GM21515 (cell line): Measurements from ENCODE around the gene CPEB2.

ENCODE experiments used
- ATAC-seq: cut with Tn5 transposase; IDR thresholded peaks from one replicate; pipeline ENCODE4 v1.9.1; 2021; ENCODE audit not compliant: unreplicated experiment

The CPEB2 gene

DNA sequence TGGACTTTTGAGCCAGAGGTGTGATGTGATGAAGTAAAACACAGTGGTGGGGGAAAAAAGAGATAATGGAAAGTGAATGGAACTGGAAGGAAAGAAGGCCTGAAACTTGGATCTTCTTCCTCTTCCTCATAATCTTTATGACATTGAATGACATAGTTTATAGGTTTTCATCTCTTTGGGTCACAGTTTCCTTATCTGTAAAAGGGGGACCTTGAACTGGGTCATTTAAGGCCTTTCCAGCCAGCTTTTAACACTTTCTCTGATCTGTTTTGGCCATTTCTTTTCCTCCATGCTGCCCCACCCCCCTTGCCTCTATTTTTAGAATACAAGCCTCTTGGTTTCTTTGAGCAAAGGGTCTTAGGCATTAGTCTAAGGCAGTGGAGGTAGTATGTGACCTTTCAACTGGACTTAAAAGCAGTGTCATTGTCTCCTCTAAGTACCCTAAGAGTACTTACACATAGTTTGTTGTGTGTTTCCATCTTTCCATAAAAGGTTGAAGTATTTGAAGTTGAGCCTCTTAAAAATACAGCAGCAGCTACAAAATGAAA lies 7.8 kb downstream of the CPEB2 start:
- ATAC-seq = no peak

- ATAC-seq = no peak
Measured at GRCh38 chr4:15011166-15011565, 8.9 kb downstream of the CPEB2 start.

- no peak for ATAC-seq
Measured at GRCh38 chr4:15012017-15012788, 9.9 kb downstream of the CPEB2 start.

- no peak for ATAC-seq
Measured at GRCh38 chr4:15013585-15013984, 11.3 kb downstream of the CPEB2 start.

GRCh38 chr4:15015170-15015569 lies 12.9 kb downstream of the CPEB2 start:
- no peak for ATAC-seq

DNA sequence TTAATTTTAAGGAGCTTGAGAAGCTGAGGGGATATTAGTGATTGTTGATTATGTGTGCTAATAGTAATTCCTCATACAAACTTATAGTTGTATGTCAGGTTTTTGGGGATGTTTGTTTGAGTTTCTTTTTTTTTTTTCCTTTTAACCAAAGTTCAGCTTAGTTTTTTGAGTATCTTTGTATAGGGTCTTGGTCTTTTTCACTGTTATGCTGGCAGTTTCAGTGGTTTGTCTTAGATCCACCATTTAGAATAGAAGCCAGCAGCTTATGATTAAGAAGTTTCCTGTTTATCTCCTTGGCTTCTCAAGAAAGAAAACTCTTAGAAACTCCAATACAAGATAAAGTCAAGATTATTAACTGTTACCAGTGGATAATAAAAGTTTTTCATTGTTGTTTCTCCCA lies 16.1 kb downstream of the CPEB2 start:
- no peak for ATAC-seq

- ATAC-seq = no peak
Measured at GRCh38 chr4:15020502-15021286, 18.4 kb downstream of the CPEB2 start.

DNA sequence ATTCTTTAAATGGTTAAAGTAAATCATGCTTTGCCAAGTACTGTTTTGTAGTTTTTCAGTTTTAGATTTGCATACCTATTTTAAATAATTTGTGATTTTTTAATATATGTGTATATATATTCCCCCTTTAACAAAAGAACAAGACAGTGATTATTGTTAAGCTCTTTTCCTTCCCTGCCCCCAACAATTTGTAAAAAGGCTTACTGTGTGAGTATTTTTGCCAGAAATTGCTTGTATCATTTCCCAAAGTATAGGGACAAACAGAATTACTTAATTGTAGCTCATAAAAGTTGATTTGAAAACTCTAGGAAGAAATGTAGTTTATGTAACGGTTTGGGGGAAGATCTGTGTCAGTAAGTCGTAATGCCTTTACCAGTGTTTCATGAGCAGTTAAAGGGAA lies 19.0 kb downstream of the CPEB2 start:
- no peak for ATAC-seq

DNA sequence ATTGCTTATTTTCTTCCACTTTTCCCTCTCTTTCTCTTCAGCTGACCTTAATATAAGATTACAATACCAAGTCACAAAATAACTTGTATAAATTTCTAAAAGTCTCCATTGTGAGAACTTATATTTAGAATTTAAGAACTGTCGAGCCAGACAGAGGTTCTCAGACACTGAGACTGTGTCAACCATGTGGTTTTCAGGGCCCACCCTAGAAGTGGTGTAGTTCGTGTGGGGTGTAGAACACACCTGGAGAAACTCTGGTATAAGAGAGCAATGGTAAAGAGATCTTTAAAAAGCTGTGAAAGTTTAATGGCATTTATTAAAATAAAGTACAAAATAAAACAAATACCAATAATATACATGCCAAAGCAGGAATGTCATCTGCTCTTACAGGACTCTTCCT lies 19.7 kb downstream of the CPEB2 start:
- no peak for ATAC-seq

DNA sequence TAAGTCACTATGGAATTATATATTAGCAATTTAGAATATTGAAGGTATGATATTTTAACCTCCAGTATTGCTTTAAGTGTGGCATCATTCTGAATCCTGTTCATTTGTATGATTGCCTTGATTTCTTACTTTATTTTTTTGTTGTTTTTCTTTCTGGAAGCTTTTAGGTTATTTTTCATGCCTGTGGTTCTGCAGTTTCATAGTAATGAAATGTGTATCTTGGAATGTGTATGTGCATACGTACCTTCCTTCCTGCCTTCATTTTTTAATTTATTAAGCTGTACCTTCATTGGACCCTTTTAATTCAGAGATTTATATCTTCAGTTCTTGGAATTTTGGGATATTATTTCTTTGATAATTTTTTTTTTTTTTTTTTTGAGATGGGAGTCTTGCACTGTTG lies 22.1 kb downstream of the CPEB2 start:
- ATAC-seq = no peak

DNA sequence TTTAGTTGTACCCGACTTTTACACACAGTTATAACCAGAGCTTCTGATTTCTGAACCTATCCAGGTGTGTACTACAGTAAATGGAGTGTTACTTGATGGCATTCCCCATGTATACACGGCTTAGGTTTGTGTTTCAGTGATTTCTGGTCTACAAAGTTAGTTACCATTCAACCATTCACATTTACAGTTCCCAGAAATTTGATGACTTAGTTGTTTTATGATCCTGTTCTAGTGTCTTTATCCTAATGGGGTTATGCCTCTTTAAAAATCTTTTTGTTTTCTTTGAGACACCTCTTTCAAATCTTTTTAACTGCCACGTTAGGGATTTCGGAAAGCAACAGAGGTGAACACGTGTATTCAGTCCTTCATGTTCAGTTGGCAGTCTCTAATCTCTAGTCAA lies 23.4 kb downstream of the CPEB2 start:
- ATAC-seq = no peak

- ATAC-seq = no peak
Measured at GRCh38 chr4:15027921-15028435, 25.7 kb downstream of the CPEB2 start.

GRCh38 chr4:15031197-15031596 lies 28.9 kb downstream of the CPEB2 start:
- no peak for ATAC-seq

- ATAC-seq = no peak
Measured at GRCh38 chr4:15031993-15032675, 29.9 kb downstream of the CPEB2 start.

DNA sequence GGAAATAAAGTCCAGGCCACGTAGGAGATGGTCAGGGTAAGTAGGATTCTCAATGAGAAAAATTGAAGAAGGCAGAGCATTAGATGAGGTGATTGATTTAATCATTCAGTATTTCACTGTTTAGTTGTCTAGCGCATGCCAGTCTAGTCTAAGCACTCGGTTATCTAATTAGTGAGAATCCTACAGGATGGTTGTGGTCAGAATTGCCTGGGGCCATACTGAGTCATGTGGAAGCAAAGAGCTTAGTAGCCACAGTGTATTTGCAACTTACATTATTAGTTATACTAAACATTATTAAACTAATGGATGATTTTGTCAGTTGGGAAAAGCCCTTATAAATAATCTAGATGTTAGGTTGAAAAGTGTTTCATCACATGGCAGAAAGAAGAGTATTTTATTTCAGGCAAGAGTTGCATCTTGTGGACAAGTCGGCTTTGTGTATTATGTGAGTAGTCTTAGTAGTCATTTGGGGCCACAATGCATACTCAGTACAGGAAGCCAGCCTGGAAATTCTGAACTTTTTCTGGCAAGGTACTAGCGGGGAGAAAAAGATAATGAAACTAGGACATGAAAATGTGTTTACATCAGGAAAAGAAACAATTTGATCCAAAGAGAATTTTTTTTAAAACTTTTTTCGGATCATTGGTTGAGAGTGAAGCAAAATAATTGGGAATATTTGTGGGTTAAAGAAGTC lies 31.9 kb downstream of the CPEB2 start:
- no peak for ATAC-seq

GRCh38 chr4:15035159-15035558 lies 32.9 kb downstream of the CPEB2 start:
- no peak for ATAC-seq

- no peak for ATAC-seq
Measured at GRCh38 chr4:15037923-15038541, 35.8 kb downstream of the CPEB2 start.

- no peak for ATAC-seq
Measured at GRCh38 chr4:15040916-15041463, 38.7 kb downstream of the CPEB2 start.

DNA sequence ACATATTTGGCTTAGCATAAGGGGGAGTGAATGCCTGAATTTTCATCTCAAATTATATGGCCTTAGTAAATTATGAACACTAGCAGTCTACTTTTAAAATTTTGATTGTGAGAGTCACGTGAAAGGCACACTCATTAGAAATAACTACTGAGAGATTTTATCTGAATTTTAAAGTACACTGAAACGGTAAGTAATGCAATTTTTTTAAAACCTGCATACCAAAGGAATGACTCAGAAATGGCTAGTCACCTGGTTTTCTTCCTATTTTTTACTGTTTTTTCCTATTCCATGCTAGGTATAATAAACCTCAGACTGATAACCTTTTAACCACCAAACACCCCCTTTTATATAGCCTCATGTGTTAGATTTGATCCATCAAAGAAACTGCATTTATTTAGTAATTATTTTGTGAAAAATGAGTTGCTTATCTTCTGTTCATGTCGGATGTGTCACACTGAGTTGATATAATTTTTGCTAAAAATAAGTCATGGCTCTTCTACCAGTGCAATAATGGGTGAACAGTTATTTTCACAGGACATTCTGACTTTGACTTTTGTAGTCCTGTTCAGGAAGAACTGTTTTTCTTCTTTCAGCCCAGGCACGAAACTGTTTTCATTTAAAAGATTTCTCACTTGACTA lies 40.4 kb downstream of the CPEB2 start:
- no peak for ATAC-seq

DNA sequence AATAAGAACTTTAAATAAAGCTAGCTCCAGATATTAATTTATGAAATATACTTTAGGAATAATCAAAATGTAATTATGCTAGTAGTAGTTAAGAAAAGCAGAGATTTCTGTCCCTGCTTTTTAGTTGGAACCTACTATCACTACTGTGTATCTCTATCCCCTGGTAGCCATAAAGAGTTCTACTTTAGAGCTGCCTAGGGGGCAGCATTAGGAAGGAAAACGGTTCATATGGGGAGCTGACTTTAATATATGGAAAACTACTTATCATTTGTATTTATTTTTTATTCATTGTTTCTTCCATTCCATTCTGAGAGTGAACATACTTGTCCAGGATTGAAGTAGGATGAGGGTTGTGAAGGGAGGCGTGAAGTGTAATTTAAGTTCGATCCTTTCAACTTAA lies 40.9 kb downstream of the CPEB2 start:
- ATAC-seq = no peak
